HG02981 (cell line): ENCODE data around the gene LIMA1.
"Not testable (repeated sequence)": the region's sequence is repeated elsewhere in the genome, so short reads cannot be mapped to it uniquely, and the experiment has no call there.

ENCODE experiments used
- ATAC-seq: cut with Tn5 transposase; IDR thresholded peaks from one replicate; pipeline ENCODE4 v1.9.1; 2021; ENCODE audit warnings: mild to moderate bottlenecking, moderate library complexity; ENCODE audit not compliant: unreplicated experiment

LIMA1 gene

DNA sequence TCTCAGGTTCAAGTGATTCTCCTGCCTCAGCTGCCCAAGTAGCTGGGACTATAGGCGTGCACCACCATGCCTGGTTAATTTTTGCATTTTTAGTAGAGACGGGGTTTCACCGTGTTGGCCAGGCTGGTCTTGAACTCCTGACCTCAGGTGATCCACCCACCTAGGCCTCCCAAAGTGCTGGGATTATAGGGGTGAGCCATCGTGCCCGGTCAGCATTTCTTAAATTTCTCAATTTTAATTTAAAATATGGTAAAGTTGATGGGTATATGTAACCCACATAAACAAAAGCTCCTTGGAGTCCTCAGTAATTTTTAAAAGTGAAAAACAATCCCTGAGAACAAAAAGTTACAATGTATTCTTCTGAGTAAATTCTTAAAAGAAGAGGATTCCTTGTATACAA is 128.4 kb downstream of the LIMA1 start:
- ATAC-seq = not testable (repeated sequence)

DNA sequence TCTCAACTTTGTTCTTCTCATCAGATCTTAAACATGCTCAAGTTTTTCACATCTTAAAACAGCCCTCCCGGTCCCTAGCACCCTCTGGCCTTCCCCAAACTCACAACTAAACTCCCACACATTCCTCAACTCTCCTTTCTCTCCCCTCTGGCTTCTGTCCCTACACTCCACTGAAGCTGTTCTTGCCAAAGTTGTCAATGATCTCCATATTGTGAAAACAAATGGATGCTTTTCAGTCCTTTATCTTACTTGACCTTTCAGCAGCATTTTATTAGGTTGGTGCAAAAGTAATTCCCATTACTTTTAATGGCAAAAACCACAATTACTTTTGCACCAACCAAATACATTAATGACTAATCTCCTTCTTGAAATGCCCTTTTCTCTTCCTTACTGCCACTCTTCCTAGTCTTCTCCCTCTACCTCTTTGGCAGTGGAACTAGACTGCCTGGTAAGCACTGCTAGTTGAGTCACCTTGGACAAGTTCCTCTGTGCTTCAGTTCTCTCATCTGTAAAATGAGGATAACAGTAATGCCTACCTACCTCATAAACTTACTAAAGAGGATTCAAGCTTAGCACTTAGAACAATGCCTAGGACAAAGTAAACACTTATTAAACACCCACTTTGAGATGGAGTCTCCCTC is 132.2 kb downstream of the LIMA1 start:
- no peak for ATAC-seq

GRCh38 chr12:50149311-50149710 is 134.0 kb downstream of the LIMA1 start:
- ATAC-seq = no peak

DNA sequence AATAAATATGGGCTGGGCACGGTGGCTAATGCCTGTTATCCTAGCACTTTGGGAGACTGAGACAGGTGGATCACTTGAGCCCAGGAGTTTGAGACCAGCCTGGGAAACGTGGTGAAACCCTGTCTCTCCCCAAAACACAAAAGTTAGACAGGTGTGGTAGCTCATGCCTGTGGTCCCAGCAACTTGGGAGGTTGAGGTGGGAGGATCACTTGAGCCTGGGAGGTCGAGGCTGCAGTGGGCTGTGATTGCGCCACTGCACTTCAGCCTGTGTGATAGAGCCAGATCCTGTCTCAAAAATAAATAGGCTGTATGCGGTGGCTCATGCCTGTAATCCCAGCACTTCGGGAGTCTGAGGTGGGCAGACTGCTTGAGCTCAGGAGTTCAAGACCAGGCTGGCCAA is 135.3 kb downstream of the LIMA1 start:
- not testable (repeated sequence) for ATAC-seq

- ATAC-seq = no peak
Measured at GRCh38 chr12:50147281-50147680, 136.0 kb downstream of the LIMA1 start.

DNA sequence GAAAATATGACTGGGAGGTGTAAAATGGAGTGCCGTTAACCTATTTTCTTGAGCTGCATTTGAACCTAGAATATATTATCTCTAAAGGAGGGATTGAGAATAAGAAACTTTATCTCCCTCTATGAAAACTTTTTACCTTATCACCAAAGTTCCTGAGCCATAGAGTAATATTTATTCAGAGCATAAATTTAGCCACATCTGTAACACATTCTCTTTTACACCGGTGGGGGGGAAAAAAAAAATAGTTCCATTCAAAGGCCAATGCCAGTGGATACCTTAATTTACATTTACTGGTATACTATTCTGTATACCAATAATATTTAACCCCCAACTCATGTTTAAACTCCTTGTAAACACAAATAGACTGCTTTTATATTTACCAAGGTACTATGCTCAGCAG is 137.9 kb downstream of the LIMA1 start:
- ATAC-seq = no peak

- no peak for ATAC-seq
Measured at GRCh38 chr12:50142993-50143392, 140.3 kb downstream of the LIMA1 start.

- no peak for ATAC-seq
Measured at GRCh38 chr12:50132505-50133135, 150.7 kb downstream of the LIMA1 start.

DNA sequence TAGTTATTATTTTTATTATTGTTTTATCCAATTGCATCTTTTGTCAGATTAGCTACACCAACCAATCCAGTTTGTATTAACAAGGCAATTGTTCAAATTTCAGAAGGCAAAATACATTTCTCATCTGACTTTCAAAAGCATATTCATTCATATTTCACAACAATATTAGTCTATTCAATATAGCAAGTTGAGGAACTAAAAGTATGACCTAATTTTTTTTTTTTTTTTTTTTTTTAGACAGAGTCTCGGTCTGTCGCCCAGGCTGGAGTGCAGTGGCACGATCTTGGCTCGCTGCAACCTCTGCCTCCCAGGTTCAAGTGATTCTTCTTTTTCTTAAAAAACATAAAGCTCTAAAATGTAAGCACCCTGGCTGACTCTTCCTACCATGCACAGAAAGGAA is 154.0 kb downstream of the LIMA1 start:
- ATAC-seq = no peak

GRCh38 chr12:50127546-50127945 is 155.8 kb downstream of the LIMA1 start:
- no peak for ATAC-seq
